HCEC 1CT (cell line): ENCODE data around the gene CCDC170.
A peak's percentile ranks its signal among the peaks of the same experiment; 100 is the strongest.
"Not testable (repeated sequence)": the region's sequence is repeated elsewhere in the genome, so short reads cannot be mapped to it uniquely, and the experiment has no call there.

ENCODE experiments used
- DNase-seq: peaks from one replicate; pipeline ENCODE4 v3.0.0-alpha.2; 2017

Gene CCDC170

DNA sequence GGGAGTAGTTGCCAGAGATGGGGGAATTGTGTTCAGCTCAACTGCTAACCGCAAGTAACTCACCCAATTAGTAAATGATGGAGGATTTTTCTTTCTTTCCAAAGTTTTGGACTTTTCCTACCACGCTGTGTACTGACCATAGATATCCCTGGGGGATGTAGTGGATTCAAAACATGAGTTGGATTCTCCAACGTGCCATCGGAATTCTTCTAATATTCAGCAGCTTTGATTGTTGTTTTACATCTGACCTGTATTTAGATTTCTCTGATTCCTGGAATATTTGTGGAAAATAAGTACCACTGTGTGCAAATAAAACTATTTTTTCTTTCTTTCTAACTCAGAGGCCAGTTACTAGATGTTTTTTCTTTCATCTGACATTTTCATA is 1.1 kb downstream of the CCDC170 start:
- no peak for DNase-seq

GRCh38 chr6:151495380-151495779 is 1.6 kb downstream of the CCDC170 start:
- DNase-seq: no peak

- no peak for DNase-seq
Observed at GRCh38 chr6:151497905-151498304, 4.1 kb downstream of the CCDC170 start.

DNA sequence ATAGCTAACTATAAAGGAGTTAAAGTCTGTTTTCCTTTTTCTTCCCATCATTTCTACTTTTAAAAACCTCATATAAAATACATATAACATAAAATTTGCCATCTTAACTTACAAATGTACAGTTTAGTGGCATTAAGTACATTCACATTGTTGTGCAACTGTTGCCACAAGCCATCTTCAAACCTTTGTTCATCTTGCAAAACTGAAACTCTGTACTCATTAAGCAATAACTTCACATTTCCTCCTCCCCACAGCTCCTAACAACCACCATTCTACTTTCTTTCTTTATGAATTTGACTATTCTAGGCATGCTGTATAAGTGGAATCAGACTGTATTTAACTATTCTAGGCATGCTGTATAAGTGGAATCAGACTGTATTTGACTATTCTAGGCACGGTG is 4.5 kb downstream of the CCDC170 start:
- no peak for DNase-seq

DNA sequence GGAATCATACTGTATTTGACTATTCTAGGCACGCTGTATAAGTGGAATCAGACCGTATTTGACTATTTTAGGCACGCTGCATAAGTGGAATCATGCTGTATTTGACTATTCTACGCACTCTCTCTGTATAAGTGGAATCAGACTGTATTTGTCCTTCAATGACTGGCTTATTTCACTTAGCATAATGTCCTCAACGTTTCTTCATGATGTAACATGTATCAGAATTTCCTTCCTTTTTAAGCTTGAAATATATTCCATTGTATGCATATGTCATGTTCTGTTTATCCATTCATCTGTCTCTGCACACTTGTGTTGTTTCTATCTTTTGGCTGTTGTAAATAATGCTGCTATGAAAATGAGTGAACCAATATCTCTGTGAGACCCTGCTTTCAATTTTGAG is 5.7 kb downstream of the CCDC170 start:
- no peak for DNase-seq

- no peak for DNase-seq
Observed at GRCh38 chr6:151501511-151502136, 7.8 kb downstream of the CCDC170 start.

DNA sequence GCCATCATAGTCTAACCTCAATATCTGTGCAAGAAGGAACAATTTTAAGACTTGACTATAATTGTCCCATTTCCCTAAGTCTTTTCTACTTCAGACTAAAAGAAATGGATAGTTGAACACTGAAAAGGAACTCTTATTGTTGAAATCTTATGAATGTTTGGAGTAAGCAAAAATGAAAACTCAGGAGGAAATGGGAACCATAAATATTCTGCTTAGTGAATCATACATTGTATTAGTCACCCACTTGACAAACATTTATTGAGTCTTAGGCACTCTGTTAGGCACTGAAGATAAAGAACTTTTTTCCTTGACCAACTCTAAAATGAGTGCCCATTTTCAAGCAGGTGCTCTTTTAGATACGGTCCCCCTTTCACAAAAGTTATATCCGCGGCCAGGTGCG is 8.7 kb downstream of the CCDC170 start:
- peak; percentile 49 for DNase-seq

GRCh38 chr6:151506761-151507160 is 12.9 kb downstream of the CCDC170 start:
- DNase-seq: no peak

DNA sequence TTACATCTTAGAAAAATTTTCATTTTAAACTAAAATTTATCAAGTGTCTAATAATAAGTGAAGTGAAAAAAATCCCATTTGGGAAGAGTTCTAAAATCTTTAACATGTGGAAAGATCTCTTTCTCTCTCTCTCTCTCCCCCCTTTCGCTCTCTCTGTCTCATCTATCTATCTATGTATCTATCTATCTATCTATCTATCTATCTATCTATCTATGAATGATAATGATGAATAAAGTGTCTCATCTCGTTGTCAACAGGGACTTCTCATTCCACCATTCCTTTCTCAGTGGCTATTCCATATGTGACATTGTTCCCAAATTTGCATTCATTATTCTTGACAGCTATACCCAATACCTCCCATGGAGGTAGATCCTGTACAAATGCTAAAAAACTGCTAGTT is 15.2 kb downstream of the CCDC170 start:
- DNase-seq: no peak

GRCh38 chr6:151512481-151512880 is 18.7 kb downstream of the CCDC170 start:
- no peak for DNase-seq

- DNase-seq: no peak
Observed at GRCh38 chr6:151514000-151514730, 20.3 kb downstream of the CCDC170 start.

- not testable (repeated sequence) for DNase-seq
Observed at GRCh38 chr6:151518992-151519391, 25.2 kb downstream of the CCDC170 start.

GRCh38 chr6:151523034-151523433 is 29.2 kb downstream of the CCDC170 start:
- DNase-seq: no peak

- no peak for DNase-seq
Observed at GRCh38 chr6:151524059-151524458, 30.2 kb downstream of the CCDC170 start.

DNA sequence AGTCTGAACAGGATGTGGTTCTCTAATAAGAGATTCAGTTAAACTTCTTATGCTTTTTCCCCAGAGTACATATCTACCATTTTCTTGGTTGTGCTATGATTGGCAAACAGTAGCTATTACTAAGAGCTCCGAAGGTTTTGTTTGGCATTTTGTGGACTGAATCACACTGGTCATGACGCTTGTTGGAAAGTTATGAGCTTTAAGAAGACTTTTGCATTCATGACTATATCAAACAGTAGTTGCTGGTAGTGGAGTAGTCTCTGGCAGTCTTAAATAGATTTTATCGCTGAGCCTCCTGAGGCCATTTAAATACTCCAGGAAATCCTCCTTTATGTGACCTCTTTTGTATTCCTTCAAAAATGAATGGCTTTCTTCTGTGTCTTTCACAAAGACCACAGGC is 40.8 kb downstream of the CCDC170 start:
- DNase-seq: no peak

- DNase-seq: no peak
Observed at GRCh38 chr6:151535476-151536187, 41.8 kb downstream of the CCDC170 start.

- no peak for DNase-seq
Observed at GRCh38 chr6:151536188-151536479, 42.3 kb downstream of the CCDC170 start.

GRCh38 chr6:151537556-151537955 is 43.7 kb downstream of the CCDC170 start:
- no peak for DNase-seq

GRCh38 chr6:151539506-151540268 is 45.9 kb downstream of the CCDC170 start:
- no peak for DNase-seq

DNA sequence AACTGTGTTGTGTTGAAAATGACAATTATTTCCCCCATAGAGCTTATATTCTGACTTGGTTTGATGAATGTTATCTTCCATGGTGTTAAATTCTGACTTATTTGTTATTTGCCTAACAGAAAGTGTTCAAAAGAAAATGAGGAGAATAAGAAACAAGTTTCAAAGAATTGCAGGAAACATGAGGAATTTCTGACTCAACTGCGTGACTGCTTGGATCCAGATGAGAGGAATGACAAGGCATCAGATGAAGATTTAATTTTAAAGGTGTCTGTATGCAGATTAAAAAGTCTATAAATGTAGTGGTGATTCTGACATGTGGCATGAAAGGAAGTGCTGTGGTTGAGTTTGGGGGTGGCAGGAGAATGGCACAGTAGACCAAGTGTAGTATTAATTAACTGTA is 50.6 kb downstream of the CCDC170 start:
- DNase-seq: no peak

DNA sequence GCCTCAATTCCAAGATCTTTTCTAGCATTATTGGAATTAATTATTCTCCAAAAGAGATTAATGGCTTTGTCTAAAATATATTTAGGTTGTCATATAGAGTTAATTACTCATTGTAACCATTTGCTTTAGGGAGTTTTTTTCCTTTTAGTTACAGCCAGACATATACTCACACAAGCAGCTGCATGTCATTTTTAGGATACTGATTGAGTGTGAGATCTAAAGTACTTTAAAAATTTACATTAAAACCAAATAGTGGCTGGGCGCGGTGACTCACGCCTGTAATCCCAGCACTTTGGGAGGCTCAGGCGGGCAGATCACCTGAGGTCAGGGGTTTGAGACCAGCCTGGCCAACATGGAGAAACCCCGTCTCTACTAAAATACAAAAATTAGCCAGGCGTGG is 51.1 kb downstream of the CCDC170 start:
- not testable (repeated sequence) for DNase-seq

- no peak for DNase-seq
Observed at GRCh38 chr6:151546941-151547659, 53.3 kb downstream of the CCDC170 start.

DNA sequence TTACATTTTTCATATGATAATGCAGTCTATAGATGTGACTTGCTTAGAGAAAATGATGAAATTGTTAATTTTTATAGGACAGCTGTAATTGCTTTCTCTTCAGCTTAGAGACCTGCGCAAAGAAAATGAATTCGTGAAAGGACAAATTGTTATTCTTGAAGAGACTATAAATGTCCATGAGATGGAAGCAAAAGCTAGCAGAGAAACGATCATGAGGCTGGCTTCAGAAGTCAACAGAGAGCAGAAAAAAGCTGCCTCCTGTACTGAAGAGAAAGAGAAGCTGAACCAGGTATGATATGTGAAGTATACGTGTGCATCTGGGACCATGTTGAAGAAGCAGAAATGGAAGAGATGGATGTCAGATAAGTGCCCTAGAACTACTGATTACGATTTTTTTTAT is 54.4 kb downstream of the CCDC170 start:
- DNase-seq: no peak
